Vagina (tissue), 2 donors: ENCODE results near the gene EPC2. TPM values are rescaled to one million over a fixed set of nuclear protein-coding genes. Genes with fewer than 3 reads are reported as not detected.
A peak's percentile ranks its signal among the peaks of the same experiment; 100 is the strongest.

Source experiments
- DNase-seq, 2 donors: peaks; one replicate each; pipeline ENCODE4 v3.0.0-alpha.2; 2017; ENCODE audit errors: extremely low spot score in 2 of 2
- H3K27ac ChIP-seq: fragments of 200-600 bp; sonication (generic); one replicate; pipeline ENCODE4 v1.5.1; 2019
- H3K27me3 ChIP-seq: fragments of 200-600 bp; sonication (generic); one replicate; pipeline ENCODE4 v1.5.1; 2019
- H3K36me3 ChIP-seq, 2 donors: fragments of 200-600 bp; sonication (generic); one replicate each; pipeline ENCODE4 v1.5.1; 2017 to 2019
- H3K4me1 ChIP-seq: fragments of 200-600 bp; sonication (generic); one replicate; pipeline ENCODE4 v1.5.1; 2019
- H3K4me3 ChIP-seq, 2 donors: fragments of 200-600 bp; sonication (generic); 1 replicate in 1 of 2; 2 replicates in 1 of 2; pipeline ENCODE4 v1.5.1; 2016 to 2019
- H3K9me3 ChIP-seq: fragments of 200-600 bp; sonication (generic); one replicate; pipeline ENCODE4 v1.5.1; 2019
- POLR2A ChIP-seq, 2 donors: fragments of 450-650 bp; IDR thresholded peaks; one replicate each; pipeline ENCODE4 v1.6.1; 2017; ENCODE audit warnings: antibody characterized with exemption in 2 of 2, mild to moderate bottlenecking in 2 of 2, moderate library complexity in 2 of 2
- POLR2AphosphoS5 ChIP-seq, 2 donors: sonication (generic); formaldehyde crosslinking; IDR thresholded peaks; one replicate each; pipeline ENCODE4 v1.9.0; 2017; ENCODE audit warnings: antibody characterized with exemption in 2 of 2, mild to moderate bottlenecking in 2 of 2, low read depth in 1 of 2; ENCODE audit not compliant: insufficient read depth in 1 of 2
- intact Hi-C: fragments of 100-400 bp; cut with DNase I; formaldehyde crosslinking; loops from one replicate; pipeline ENCODE4 v1.15.1; 2023
- total RNA-seq: library from RNA; depleted of rRNA; stranded (reverse); fragments of >200 nt; gene quantifications from one replicate; pipeline ENCODE4 v1.2.3, GENCODE V29; 2016
- TF ChIP-seq, protein P1 (sequence below), 3 experiments: fragments of 450-650 bp in 2 of 3; fragments of 200-600 bp in 1 of 3; sonication (generic) in 1 of 3; IDR thresholded peaks; one replicate each; pipeline ENCODE4 v1.5.1; 2017 to 2019; ENCODE audit warnings: antibody characterized with exemption in 3 of 3, mild to moderate bottlenecking in 2 of 3, moderate library complexity in 2 of 3

Gene EPC2
- total RNA-seq, 1 donor from 2014 or later: 31.9 TPM

DNA sequence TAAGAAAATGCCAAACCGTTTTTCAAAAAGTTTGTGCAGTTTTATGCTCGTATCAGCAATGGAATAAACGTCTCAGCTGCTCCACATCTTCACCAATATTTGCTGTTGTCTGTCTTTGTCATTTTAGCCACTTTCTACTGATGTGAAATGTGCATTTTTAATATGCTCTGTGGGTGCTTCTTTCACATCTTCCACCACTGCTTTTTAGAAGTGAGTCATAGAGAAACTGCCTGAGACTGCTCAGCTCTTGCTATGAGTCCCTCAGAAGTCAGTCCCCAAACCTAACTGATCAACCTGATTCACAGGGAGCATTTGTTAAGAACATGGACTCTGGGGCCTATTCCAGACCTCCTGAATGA lies 41.0 kb upstream of the EPC2 start:
- DNase-seq: no peak
- H3K27me3 ChIP-seq: no peaks in the 10 kb centered on the region
- H3K4me1 ChIP-seq: no peaks in the 10 kb centered on the region
- peaks cover 4% of the 10 kb centered on the region for H3K9me3 ChIP-seq
- TF ChIP-seq POLR2A (IDR thresholded peaks at IDR 0.05) (no peak), POLR2AphosphoS5 (IDR thresholded peaks at IDR 0.05; ENCODE audit: insufficient read depth in 1 of 2, low read depth in 1 of 2) (no peak)
- TF ChIP-seq, protein P1, sequence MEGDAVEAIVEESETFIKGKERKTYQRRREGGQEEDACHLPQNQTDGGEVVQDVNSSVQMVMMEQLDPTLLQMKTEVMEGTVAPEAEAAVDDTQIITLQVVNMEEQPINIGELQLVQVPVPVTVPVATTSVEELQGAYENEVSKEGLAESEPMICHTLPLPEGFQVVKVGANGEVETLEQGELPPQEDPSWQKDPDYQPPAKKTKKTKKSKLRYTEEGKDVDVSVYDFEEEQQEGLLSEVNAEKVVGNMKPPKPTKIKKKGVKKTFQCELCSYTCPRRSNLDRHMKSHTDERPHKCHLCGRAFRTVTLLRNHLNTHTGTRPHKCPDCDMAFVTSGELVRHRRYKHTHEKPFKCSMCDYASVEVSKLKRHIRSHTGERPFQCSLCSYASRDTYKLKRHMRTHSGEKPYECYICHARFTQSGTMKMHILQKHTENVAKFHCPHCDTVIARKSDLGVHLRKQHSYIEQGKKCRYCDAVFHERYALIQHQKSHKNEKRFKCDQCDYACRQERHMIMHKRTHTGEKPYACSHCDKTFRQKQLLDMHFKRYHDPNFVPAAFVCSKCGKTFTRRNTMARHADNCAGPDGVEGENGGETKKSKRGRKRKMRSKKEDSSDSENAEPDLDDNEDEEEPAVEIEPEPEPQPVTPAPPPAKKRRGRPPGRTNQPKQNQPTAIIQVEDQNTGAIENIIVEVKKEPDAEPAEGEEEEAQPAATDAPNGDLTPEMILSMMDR (IDR thresholded peaks at IDR 0.05): no peak
- no peak overlapping the region for H3K4me3 ChIP-seq
- intact Hi-C loops: no loop called here
- no peaks in the 10 kb centered on the region for H3K36me3 ChIP-seq
- H3K27ac ChIP-seq: no peak overlapping the region

DNA sequence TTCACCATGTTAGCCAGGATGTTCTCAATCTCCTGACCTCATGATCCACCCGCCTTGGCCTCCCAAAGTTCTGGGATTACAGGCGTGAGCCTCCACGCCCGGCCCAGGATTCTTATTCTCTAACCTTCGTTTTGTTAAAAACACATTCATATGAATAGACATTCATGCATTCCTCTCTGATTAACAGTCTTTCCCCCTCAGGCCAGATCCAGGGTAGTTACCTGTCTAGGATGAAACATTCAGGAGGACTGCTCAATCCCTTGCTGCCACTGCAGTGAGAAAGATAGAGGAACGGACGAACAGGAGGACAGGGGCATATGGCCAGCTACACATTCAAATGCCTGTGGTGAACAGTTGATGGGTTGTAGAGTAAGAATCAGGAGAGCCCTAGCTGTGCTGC lies 39.6 kb upstream of the EPC2 start:
- H3K9me3 ChIP-seq: peaks cover 4% of the 10 kb centered on the region
- H3K4me3 ChIP-seq: no peak overlapping the region
- no peaks in the 10 kb centered on the region for H3K36me3 ChIP-seq
- no peak for DNase-seq
- intact Hi-C loops: no loop called here
- no peaks in the 10 kb centered on the region for H3K27me3 ChIP-seq
- no peaks in the 10 kb centered on the region for H3K4me1 ChIP-seq
- H3K27ac ChIP-seq: no peak overlapping the region
- TF ChIP-seq, protein P1 (IDR thresholded peaks at IDR 0.05): no peak
- TF ChIP-seq POLR2AphosphoS5 (IDR thresholded peaks at IDR 0.05; ENCODE audit: insufficient read depth in 1 of 2, low read depth in 1 of 2) (no peak), POLR2A (IDR thresholded peaks at IDR 0.05) (no peak)

DNA sequence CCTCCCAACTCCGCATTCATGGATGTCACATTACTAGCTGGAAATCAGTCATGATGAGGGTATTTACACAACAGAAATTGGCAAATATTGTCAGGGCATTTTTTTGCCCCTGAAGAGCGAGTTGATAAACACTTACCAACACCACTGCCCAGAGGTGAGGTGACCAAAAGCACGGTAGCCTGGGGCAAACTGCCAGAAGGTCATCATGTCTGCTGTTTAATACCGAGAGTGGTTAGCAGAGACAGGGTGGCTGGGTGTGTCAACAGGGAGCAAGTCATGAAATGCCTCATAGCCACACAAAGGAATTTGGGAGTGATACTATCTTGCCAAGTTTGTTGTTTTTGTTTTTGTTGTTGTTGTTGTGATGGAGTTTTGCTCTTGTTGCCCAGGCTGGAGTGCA lies 37.0 kb upstream of the EPC2 start:
- DNase-seq: no peak

DNA sequence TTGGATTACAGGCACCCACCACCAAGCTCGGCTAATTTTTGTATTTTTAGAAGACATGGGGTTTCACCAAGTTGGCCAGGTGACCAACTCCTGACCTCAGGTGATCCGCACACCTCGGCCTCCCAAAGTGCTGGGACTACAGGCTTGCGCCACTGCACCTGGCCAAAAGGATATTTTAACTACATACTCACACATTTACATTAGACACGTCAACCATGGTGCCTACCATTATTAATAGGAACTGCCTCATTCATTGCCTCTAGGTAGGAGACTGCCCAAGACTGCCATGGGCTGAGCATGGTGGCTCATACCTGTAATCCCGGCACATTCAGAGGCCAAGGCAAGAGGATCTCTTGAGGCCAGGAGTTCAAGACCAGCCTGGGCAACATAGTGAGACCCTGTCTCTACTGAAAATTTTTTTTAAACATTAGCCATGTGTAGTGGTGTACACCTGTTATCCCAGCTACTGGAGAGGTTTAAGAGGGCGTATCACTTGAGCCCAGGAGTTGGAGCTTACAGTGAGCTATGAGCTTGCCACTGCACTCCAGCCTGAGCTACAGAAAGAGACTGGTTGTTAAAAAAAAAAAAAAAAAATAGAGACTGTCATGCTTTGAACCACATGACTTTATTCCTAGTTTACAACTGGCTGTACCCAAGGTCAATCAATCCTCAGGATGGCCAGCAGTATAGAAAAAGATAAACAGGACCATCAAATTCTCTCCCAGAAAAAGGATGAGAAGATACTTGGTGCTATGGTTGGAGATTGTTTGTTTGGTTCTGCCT lies 31.1 kb upstream of the EPC2 start:
- H3K36me3 ChIP-seq: no peaks in the 10 kb centered on the region
- no peak for DNase-seq
- peak overlapping the region; percentile 34 for H3K27ac ChIP-seq
- H3K9me3 ChIP-seq: no peaks in the 10 kb centered on the region
- intact Hi-C loops: no loop called here
- TF ChIP-seq, protein P1 (IDR thresholded peaks at IDR 0.05): no peak
- TF ChIP-seq POLR2AphosphoS5 (IDR thresholded peaks at IDR 0.05; ENCODE audit: insufficient read depth in 1 of 2, low read depth in 1 of 2): no peak
- no peak for TF ChIP-seq POLR2A (IDR thresholded peaks at IDR 0.05)
- no peaks in the 10 kb centered on the region for H3K27me3 ChIP-seq
- peaks cover 27% of the 10 kb centered on the region for H3K4me1 ChIP-seq
- H3K4me3 ChIP-seq: no peak overlapping the region

More for the DNA sequence above, 37.0 kb upstream of the EPC2 start:
- Histone ChIP-seq H3K36me3 (no peaks in the 10 kb centered on the region), H3K9me3 (peaks cover 4% of the 10 kb centered on the region), H3K27ac (no peak overlapping the region), H3K4me3 (no peak overlapping the region), H3K4me1 (no peaks in the 10 kb centered on the region), H3K27me3 (no peaks in the 10 kb centered on the region)
- intact Hi-C loops: no loop called here
- TF ChIP-seq, protein P1 (IDR thresholded peaks at IDR 0.05): no peak
- TF ChIP-seq POLR2A (IDR thresholded peaks at IDR 0.05): no peak

DNA sequence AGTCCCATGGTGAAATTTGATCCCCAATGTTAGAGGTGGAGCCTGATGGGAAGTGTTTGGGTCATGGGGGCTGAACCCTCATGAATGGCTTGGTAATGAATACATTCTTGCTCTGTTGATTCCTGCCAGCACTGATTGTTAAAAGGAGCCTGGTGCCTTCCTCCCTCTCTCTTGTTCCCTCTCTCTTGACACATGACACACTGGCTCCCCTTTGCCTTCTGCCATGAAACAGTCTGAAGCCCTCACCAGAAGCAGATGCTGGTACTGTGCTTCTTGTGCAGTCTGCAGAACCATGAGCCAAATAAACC lies 30.6 kb upstream of the EPC2 start:
- Histone ChIP-seq H3K4me1 (peaks cover 27% of the 10 kb centered on the region), H3K4me3 (no peak overlapping the region), H3K27me3 (no peaks in the 10 kb centered on the region), H3K27ac (peak overlapping the region; percentile 34), H3K36me3 (no peaks in the 10 kb centered on the region), H3K9me3 (no peaks in the 10 kb centered on the region)
- no peak for DNase-seq
- no peak for TF ChIP-seq POLR2A (IDR thresholded peaks at IDR 0.05)
- TF ChIP-seq, protein P1 (IDR thresholded peaks at IDR 0.05): no peak
- no peak for TF ChIP-seq POLR2AphosphoS5 (IDR thresholded peaks at IDR 0.05; ENCODE audit: insufficient read depth in 1 of 2, low read depth in 1 of 2)
- intact Hi-C loops: no loop called here
